Stomach (tissue), 4 donors: ENCODE data around the gene RGL3.

Experiments
- CTCF ChIP-seq, 7 experiments: fragments of 450-650 bp in 4 of 7; fragments of 200-600 bp in 3 of 7; sonication (generic) in 3 of 7; IDR thresholded peaks; one replicate each; pipeline ENCODE4 v1.5.1; 2016 to 2019; ENCODE audit warnings: antibody characterized with exemption in 7 of 7, control low read depth in 2 of 7, mild to moderate bottlenecking in 1 of 7
- POLR2A ChIP-seq, 4 donors: fragments of 450-650 bp; IDR thresholded peaks; one replicate each; pipeline ENCODE4 v1.6.1; 2016; ENCODE audit warnings: antibody characterized with exemption in 4 of 4, control low read depth in 2 of 4, mild to moderate bottlenecking in 1 of 4, moderate library complexity in 1 of 4
- POLR2AphosphoS5 ChIP-seq, 3 donors: sonication (generic); formaldehyde crosslinking; IDR thresholded peaks; one replicate each; pipeline ENCODE4 v1.6.1; 2016; ENCODE audit warnings: antibody characterized with exemption in 3 of 3

DNA sequence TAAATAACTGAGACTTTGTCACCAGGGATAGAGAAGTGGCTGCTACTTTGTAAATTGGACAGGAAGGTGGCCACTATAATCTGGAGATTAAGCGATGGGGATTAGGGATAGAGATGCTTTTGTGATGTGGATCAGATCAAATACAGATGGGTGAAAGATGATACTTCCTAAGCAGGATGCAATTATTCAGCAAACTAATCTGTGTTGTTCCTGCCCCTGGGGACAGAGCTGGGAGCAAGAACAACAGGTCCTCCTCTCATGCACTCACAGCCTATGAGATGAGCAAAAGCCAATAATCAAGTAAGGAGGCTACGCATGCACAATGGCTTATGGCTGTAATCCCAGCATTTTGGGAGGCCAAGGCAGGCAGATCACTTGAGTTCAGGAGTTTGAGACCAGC lies 4.6 kb downstream of the RGL3 start:
- no peak for TF ChIP-seq CTCF (IDR thresholded peaks at IDR 0.05)
- TF ChIP-seq POLR2AphosphoS5 (IDR thresholded peaks at IDR 0.05) = no peak
- no peak for TF ChIP-seq POLR2A (IDR thresholded peaks at IDR 0.05)
